Measurements from ENCODE around the gene TRIM68.

The TRIM68 gene

GRCh38 chr11:4605057-4605456, 3.0 kb downstream of the TRIM68 start:
- no peak for DNase-seq

- DNase-seq, result no peak
Measured at GRCh38 chr11:4593739-4594138, 14.3 kb downstream of the TRIM68 start, which contains the start of gene OR52I1. TSS of gene OR52I1 (plus strand) at chr11:4594039. CDS start at chr11:4594039, 0 bp downstream.

DNA sequence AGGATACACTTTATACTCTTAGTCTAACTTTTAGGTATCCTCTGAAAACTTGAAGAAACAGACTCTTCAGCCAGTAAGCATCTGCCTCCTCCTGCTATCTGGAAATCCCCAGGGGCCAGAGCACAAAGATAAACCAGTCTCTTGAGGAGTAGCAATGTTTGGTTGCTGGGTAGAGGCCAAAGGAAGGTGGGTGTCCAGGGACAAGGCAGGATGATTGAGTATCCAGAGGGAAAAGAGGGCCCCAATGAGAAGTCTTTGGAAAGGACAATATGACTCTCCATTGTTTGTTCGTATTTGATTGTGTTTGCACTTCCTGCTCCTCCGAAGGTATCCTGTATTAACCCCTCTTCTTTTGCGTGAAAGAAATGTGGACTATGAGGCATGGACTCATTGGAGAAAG, 19.0 kb downstream of the TRIM68 start:
- DNase-seq, result no peak

DNA sequence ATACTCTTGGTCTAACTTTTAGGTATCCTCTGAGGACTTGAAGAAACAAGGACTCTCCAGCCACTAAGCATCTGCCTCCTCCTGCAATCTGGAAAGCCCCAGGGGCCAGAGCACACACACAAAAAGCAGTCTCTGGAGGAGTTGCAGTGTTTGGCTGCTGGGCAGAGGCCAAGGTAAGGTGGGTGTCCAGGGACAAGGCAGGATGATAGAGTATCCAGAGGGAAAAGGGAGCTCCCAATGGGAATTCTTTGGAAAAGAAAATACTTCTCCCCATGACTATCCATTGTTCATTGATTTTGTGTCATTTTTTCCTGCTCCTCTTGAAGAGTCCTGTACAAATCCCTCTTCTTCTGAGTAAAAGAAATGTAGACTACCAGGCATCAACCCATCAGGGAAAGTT, 26.6 kb downstream of the TRIM68 start, which contains the start of gene OR52I2:
OR52I2 (plus strand) TSS at position 301 of the 400 bp plus-strand sequence.
- DNase-seq, result no peak

DNA sequence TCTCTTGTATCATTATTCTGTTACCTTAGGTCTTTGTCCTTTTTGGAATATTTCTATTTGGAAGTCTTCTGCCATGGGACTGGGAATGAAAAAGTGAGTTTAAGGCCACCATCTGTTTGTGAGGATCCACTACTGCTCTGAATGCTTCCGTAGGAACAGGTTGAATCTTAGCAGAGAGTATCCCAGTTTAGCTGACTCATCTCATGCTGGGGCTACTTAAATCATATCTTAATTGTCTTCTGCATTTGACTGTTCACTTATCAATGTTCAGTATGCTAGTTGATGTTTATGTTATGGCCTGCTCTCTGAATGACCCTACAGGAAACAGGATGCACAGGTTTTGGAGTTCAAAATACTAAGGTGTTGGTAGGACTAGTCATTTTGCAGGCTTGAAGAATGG, 27.9 kb downstream of the TRIM68 start:
- DNase-seq, result no peak

- DNase-seq, result no peak
Measured at GRCh38 chr11:4578624-4579023, 29.4 kb downstream of the TRIM68 start.

DNA sequence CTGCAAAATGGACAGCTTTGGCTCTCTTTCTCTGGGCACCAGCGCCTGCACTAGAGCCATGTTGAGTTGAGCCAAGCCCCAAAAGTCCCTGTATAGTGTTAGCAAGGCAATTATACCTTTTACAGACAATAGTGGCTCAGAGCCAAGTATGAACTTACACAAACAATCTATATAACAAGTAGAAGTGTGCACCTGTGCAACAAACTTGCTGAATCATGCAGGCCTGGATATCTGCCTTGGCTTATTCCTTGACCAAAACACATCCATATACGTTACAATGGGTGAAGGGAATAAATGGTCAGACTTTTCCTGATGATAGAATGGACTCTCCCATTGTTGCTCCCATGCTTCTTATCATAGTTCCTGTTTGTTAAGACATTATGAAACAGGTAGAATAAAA, 30.3 kb downstream of the TRIM68 start:
- DNase-seq, result no peak

GRCh38 chr11:4576880-4577279, 31.2 kb downstream of the TRIM68 start:
- DNase-seq, result no peak

DNA sequence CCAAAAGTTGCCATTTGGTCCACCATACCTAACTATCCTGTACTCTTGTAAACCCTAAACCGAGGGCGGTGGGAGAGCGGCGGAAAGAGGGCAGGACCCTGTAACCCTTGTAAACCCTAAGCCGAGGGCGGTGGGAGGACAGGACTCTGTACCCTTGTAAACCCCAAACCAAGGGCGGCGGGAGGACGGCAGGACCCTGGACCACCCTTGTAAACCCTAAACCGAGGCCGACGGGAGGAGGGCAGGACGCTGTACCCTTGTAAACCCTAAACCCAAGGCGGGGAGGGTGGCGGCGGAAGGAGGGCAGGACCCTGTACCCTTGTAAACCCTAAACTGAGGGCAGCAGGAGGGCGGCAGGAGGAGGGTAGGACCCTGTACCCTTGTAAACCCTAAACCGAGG, 39.0 kb downstream of the TRIM68 start:
- no peak for DNase-seq

DNA sequence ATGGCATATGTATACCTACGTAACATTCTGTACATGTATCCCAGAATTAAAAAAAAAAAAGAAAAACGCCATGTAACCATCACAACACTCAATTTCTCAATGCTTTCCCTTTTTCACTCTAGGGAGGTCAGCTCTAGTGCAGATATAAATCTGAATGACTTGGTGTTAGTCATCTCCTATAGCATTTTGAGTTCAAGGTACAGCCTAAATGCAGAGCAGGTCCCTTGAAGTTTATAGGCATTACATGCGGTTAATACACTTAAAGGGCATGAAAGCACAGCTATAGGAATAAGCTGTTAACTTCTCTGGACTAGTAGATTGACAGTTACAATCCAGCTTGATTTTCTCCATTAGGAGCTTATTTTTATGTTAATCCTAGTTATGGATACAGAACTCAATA, 42.7 kb downstream of the TRIM68 start:
- DNase-seq, result no peak

DNA sequence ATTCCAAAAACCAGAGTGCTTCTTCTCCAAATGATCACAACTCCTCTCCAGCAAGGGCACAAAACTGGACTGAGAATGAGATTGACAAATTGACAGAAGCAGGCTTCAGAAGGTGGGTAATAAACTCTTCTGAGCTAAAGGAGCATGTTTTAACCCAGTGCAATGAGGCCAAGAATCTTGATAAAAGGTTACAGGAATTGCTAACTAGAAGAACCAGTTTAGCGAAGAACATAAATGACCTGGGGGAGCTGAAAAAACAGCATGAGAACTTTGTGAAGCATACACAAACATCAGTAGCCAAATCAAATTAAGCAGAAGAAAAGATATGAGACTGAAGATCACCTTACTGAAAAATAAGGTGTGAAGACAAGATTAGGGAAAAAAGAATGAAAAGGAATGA, 47.6 kb downstream of the TRIM68 start:
- no peak for DNase-seq

DNA sequence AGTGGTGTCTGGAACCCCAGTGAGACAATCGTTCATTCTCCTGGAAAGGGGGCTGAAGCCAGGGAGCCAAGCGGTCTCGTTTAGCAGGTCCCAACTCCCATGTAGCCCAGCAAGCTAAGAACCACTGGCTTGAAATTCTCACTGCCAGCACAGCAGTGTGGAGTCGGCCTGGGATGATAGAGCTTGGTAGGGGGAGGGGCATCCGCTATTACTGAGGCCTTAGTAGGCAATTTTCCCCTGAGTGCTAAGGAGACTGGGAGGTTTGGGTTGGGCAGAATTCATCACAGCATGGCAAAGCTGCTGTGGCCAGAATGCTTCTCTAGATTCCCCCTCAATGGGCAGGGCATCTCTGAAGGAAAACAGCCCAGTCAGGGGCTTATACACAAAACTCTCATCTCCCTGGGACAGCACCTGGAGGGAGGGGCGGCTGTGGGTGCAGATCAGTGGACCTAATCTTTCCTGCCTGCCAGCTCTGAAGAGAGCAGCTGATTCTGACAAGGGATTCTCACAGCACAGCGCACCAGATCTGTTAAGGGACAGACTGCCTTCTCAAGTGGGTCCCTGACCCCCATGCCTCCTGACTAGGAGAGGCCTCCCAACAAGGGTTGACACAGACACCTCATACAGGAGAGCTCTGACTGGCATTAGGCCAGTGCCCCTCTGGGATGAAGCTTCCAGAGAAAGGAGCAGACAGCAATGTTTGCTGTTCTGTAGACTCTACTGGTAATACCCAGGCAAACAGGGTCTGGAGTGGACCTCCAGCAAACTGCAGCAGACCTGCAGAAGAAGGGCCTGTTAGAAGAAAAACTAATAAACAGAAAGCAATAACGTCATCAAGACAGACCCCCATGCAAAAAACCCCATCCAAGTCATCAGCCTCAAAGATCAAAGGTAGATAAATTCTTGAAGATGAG, 48.2 kb downstream of the TRIM68 start:
- no peak for DNase-seq

- peak; percentile 31 to 33 for DNase-seq
Measured at GRCh38 chr11:4551346-4551979, 56.6 kb downstream of the TRIM68 start.

Measured in AML-193 (cell line).